HG03064 (cell line): ENCODE results near the gene SETD7.

Experiments
- ATAC-seq: cut with Tn5 transposase; IDR thresholded peaks from one replicate; pipeline ENCODE4 v1.9.1; 2021; ENCODE audit warnings: low read depth; ENCODE audit not compliant: unreplicated experiment

SETD7 gene

GRCh38 chr4:139552517-139553307 is 3.3 kb downstream of the SETD7 start:
- no peak for ATAC-seq

DNA sequence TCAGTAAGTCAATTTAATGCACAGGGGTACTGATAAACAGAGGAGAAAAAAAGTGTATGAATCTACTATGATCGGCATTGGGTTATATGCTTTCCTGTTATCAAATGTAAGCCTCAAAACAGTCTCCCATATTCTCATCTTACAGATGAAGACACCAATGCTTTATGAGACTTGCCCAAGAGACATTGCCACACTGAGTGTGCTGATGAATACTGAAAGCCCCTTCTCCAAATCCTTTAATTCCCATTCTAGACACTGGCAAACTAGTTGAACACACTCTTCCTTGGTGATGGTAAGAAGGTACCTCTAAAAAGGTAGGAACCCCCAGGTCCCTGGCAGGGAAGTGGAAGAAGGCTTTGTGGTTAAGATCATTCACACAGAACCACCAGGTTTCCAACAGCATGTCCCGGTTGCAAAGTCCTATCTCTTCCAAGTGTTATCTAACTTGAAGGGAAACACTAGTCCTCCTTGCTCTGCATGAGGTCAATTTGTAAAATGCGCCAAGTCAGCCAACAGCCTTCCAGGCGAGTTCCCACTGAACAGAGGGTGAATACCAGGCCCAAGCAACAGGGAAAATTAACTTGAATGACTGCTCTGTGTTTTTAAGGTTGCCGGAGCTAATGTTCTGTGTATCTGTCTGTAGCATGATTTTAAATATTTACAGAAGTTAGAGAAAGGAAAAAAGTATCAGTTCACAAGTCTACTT is 5.1 kb downstream of the SETD7 start:
- ATAC-seq = no peak

DNA sequence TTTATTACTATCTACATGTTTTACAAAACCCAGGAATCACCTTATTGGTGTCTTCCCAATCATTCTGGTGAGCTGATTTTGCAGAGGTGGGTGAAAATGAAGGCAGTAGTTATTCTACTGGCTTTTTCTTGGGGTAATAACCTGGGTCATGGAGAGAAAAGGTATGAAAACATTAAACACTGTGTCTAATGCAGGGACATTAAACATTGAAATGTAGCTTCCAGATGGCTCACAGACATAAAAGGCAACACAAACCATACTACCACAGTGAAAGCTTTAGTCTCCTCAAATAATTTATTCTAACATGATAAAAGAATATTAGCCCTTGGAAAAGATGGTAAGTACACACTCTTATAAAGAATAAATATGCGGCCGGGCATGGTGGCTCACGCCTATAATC is 8.0 kb downstream of the SETD7 start:
- no peak for ATAC-seq

DNA sequence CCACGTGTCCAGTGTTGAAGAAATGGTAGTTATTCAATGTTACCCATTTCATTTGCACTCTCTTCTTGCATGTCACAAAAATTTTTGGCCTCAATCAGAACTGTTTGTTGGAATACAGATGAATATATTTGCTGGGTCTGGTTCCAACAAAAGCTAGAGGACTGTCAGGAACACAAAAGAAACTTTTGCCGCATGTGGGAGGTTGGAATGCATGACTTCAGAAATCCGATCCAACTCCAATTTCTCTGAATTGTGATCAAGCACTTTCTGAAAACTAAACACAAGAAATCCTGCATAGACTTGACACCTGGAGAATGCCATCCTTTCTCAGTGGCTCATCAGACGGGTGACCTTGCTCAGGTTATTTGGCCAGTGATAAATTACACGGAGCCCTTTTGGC is 15.4 kb downstream of the SETD7 start:
- no peak for ATAC-seq

- no peak for ATAC-seq
Measured at GRCh38 chr4:139540161-139540560, 15.9 kb downstream of the SETD7 start.

- no peak for ATAC-seq
Measured at GRCh38 chr4:139537292-139537691, 18.7 kb downstream of the SETD7 start.

- no peak for ATAC-seq
Measured at GRCh38 chr4:139535871-139536234, 20.2 kb downstream of the SETD7 start.

GRCh38 chr4:139535228-139535870 is 20.7 kb downstream of the SETD7 start:
- no peak for ATAC-seq

DNA sequence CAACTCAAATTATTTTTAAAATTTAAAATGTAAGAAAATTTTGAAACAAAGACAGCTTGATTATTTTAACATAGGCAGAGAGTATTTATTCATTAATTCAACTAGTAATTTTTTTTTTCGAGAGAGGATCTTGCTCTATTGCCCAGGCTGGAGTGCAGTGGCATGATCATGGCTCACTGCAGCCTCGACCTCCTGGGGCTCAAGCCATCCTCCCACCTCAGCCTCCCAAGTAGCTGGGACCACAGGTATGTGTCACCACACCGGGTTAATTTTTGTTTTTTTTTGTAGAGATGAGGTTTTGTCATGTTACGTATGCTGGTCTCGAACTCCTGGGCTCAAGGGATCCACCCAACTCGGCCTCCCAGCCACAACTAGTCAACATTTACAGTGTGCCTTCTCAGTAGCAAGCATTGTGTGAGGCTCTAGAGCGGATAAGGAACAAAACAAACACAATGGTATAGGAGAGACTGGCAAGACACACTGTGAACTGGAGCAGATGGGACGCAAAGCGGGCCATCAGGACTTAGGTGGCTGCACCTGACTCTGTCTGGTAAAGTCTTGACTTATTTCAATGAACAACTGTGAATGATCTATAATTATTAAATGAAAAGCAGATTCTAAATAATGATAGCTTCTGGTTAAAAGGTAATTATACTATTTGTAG is 21.6 kb downstream of the SETD7 start:
- no peak for ATAC-seq

DNA sequence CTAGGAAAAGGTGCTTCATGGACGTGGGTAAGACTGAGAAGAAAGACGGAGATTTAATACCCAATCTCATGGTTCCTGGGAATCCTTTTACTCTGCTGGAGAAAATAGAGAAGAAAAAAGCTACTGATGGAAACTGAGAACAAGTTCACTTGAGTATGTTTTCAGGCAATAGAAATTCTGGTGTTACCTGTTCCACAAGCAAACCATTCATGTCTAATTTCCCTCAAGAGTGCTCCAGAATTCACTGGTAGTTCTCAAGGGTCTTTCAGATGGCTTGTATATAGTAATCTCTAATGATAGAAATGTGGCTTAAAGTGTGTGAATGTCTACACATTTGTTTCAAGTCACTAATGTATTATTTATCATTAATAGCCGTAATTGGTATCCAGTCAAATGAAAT is 22.5 kb downstream of the SETD7 start:
- no peak for ATAC-seq

GRCh38 chr4:139532947-139533346 is 23.1 kb downstream of the SETD7 start:
- ATAC-seq = no peak

- ATAC-seq = no peak
Measured at GRCh38 chr4:139530833-139531427, 25.1 kb downstream of the SETD7 start.

DNA sequence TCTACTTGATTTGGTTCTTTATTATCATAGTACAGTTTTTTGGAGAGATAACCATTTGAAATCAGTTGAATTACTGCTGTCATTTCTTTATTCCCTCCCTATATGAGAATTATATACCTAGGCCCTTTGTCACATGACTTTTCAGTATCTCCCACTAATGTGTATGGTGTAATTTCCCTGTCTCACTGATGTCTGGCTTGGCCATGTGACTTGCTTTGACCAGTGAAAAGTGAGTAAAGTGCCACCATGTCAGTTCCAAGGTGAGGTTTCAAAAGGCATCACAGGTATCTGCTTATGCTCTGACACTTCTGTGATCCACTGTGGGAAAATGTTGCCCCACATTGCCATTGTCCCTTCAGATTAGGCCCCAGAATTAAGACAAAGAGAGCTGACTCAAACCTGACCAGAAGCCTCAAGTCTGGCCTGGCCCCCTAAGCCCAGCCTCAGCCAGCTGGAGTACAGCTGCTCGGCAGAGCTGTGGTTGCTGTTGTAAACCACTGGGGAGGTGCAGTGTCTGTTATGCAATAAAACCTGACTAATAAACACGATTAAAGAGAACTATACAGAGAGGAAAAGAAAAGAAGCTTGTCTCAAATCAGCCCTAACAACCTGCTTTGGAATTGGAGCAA is 27.5 kb downstream of the SETD7 start:
- peak; percentile 74 for ATAC-seq

DNA sequence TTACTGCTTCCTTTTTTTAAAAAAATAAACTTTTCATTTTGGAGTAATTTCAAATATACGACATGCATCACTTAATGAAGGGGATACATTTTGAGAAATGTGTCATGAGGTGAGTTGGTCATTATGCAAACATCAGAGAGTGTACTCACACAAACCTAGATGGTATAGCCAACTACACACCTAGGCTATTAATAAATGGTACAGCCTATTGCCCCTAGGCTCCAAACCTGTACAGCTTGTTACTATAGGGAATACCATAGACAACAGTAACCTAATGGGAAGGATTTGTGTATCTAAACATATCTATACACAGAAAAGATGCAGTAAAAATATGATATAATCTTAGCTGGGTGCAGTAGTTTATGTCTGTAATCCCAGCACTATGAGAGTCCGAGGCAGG is 29.1 kb downstream of the SETD7 start:
- ATAC-seq = no peak

DNA sequence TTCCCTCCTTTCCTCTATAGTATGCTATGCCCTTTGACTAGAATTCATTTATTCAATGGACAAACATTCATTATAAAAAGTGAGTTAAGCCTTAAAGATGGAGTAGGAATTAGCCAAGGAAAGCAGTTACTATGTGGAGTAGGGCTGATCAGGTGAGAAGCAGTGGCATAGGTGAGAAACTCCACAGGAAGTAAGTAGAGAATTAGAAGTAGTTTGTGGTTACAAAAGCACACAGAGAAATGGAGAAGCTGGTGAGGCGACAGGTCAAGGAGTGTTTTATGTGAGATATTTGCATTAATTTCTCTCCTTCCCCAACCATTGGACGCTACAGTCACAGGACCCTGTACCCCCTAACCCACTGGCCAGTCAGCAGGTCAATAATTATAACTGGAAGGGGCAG is 30.6 kb downstream of the SETD7 start:
- no peak for ATAC-seq

DNA sequence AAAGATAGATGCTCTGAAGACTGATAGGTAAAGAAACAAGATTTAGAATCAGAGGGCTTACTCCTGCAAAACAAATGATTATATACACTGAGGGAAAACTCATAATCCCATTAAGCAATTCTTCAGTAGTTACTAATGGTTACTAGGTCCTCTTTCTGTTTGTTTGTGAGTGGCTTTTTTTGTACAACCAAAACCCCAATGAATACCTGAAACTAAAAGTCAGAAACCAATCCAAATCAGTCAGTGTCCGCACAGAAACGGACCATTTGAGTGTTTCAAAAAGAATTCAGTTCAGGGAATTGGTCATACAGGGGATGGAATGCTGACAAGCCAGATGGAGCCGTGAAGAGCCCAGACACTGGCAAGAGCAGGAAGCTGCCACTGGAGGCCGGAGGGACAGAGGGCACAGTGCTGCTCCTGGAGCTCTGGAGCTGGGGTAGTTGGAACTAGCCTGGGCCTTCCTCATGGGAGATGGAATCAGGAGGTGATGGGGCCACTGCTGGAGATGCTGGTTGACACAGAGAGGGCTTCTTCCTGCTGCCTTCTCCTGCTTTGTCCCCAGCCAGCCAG is 31.9 kb downstream of the SETD7 start:
- ATAC-seq = no peak

DNA sequence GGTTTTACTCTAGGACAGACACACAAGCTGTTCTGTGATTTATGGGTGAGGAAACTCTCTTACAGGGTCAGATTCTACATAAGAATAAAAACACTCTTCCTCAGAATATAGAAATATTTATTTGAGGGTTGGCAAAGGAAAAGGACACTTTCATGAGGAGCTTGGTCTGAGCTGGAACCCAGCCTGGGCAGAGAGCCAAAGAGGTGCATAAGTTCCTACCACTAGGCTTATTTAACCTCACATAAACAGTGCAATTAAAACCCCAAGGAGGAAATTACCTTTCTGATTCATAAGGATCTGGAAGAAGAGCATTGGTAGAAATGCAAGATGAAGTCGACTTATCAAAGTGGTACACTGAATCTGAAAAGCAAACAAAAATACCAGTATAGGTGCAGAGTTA is 32.9 kb downstream of the SETD7 start:
- ATAC-seq = no peak

DNA sequence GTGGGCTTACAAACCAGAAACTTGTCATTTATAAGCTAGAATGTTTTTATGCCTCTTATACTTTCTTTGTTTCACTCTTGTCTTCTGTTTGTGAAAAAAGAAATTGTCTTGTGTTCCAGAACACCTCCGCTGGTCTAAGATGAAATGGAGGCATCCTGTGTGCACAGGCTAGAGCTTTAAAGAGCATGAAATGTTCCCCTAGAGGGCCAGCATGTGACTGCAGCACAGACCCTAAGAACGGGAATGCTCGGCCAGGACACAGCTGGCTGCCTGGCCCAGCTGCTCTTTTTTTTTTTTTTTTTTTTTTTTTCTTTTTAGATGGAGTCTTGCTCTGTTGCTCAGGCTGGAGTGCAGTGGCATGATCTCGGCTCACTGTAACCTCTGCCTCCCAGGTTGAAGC is 33.6 kb downstream of the SETD7 start:
- ATAC-seq = peak; percentile 31

GRCh38 chr4:139521754-139522401 is 34.1 kb downstream of the SETD7 start:
- peak; percentile 50 for ATAC-seq
